Fibroblast of mammary gland (primary cell): ENCODE measurements around the gene CDK19.

ENCODE experiments used
- DNase-seq: peaks from one replicate; pipeline ENCODE4 v3.0.0-alpha.2; 2010; ENCODE audit warnings: low read depth
- H3K4me3 ChIP-seq: 2 replicates; pipeline ENCODE4 v1.5.1; 2011; ENCODE audit warnings: low read depth, mild to moderate bottlenecking, low read length, moderate library complexity; ENCODE audit not compliant: control insufficient read depth
- CTCF ChIP-seq: conservative IDR thresholded peaks from 2 replicates; pipeline ENCODE4 v1.5.1; 2011; ENCODE audit warnings: low read depth, low read length, inconsistent platforms; ENCODE audit not compliant: control insufficient read depth, insufficient read depth

CDK19 gene

GRCh38 chr6:110800196-110800838 lies 15.0 kb downstream of the CDK19 start:
- TF ChIP-seq CTCF, result no peak

GRCh38 chr6:110799655-110800054 lies 15.6 kb downstream of the CDK19 start:
- TF ChIP-seq CTCF, result no peak
- H3K4me3 ChIP-seq, result no peak overlapping the region
- no peak for DNase-seq

More at GRCh38 chr6:110800196-110800838, 15.0 kb downstream of the CDK19 start:
- H3K4me3 ChIP-seq, result no peak overlapping the region
- no peak for DNase-seq

DNA sequence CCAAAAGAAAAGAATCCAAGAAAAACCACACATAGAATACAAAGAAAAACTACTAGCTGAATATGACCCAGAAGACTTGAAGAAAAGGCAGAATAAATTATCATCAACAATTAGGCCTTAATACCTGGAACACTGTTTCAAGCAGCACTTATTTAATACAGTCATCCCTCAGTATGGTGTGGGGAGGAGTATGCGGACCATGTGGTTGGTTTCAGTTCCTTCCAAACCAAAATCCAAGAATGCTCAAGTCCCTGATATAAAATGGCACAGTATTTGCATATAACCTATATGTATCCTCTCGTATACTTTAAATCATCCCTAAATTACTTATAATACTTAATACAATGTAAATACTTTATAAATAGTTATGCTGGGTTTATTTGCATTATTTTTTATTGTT lies 16.1 kb downstream of the CDK19 start:
- H3K4me3 ChIP-seq, result no peak overlapping the region
- DNase-seq, result no peak
- TF ChIP-seq CTCF, result no peak

GRCh38 chr6:110795271-110795670 lies 20.0 kb downstream of the CDK19 start:
- H3K4me3 ChIP-seq, result no peak overlapping the region
- no peak for TF ChIP-seq CTCF
- no peak for DNase-seq

GRCh38 chr6:110786696-110787095 lies 28.6 kb downstream of the CDK19 start:
- no peak for TF ChIP-seq CTCF
- no peak for DNase-seq
- H3K4me3 ChIP-seq, result no peak overlapping the region

DNA sequence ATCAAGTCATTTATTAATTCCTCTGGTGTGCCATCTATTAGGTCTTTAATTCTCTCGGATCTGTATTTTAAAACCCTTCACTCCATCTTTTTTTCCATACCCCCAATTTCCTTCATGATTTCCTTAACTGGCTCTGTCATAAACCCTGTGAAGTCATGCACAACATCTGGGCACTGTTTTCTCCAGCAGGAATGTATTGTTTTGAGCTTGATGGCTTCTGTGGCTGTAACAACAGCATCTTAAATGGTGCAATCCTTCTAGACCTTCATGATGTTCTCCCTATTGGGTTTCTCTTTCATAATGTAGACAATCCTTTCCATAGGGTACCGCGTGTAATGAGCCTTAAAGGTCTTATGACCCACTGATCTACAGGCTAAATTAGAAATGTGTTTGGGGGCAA lies 29.0 kb downstream of the CDK19 start:
- TF ChIP-seq CTCF, result no peak
- H3K4me3 ChIP-seq, result no peak overlapping the region
- DNase-seq, result no peak

GRCh38 chr6:110784610-110784979 lies 30.7 kb downstream of the CDK19 start:
- DNase-seq, result no peak
- TF ChIP-seq CTCF, result no peak
- no peak overlapping the region for H3K4me3 ChIP-seq
